H1 (cell line): ENCODE measurements around the gene DCHS1. TPM values are rescaled to one million over a fixed set of nuclear protein-coding genes. Genes with fewer than 3 reads are reported as not detected.

Experiments used
- CTCF ChIA-PET: fragments of 300-600 bp; sonication (Branson Sonifier 250); formaldehyde crosslinking; loops from one replicate; lab custom pipeline; 2021; ENCODE audit not compliant: partially characterized antibody; lab: Charles Lee
- POLR2A ChIA-PET: fragments of 300-600 bp; sonication (Branson Sonifier 250); formaldehyde crosslinking; loops from one replicate; lab custom pipeline; 2021; ENCODE audit warnings: inconsistent platforms; ENCODE audit not compliant: partially characterized antibody; lab: Charles Lee
- DNase-seq, 2 experiments: peaks; one replicate each; pipeline versions ENCODE4 v3.0.0 to v3.0.0-alpha.2; 2010 to 2022; ENCODE audit warnings: low spot score in 2 of 2, low read depth in 1 of 2, mixed read lengths in 1 of 2
- FAIRE-seq: peaks from 2 replicates; lab custom pipeline; 2011; peaks lifted over from hg19 to GRCh38; lab: Jason Lieb, UNC
- H2AFZ ChIP-seq: 2 replicates; pipeline ENCODE4 v1.8.1; 2012; ENCODE audit warnings: low read length, inconsistent platforms
- H2AK5ac ChIP-seq: 2 replicates; pipeline ENCODE4 v1.6.1; 2013; ENCODE audit warnings: low read depth, low read length
- H2BK120ac ChIP-seq: replicated peaks from 2 replicates; pipeline ENCODE3; 2013; ENCODE audit warnings: low read depth, low read length, inconsistent platforms
- H2BK12ac ChIP-seq: 2 replicates; pipeline ENCODE4 v1.6.1; 2013; ENCODE audit warnings: low read depth, low read length
- H2BK15ac ChIP-seq: 2 replicates; pipeline ENCODE4 v1.6.1; 2013; ENCODE audit warnings: low read length
- H2BK20ac ChIP-seq: 2 replicates; pipeline ENCODE4 v1.6.1; 2013; ENCODE audit warnings: low read length
- H2BK5ac ChIP-seq: 2 replicates; pipeline ENCODE4 v1.6.1; 2013; ENCODE audit warnings: low read depth, low read length
- H3K14ac ChIP-seq: 2 replicates; pipeline ENCODE4 v1.6.1; 2013; ENCODE audit warnings: inconsistent platforms; ENCODE audit not compliant: insufficient read length
- H3K18ac ChIP-seq: 2 replicates; pipeline ENCODE4 v1.6.1; 2013; ENCODE audit warnings: low read length; ENCODE audit errors: extremely low read depth
- H3K23ac ChIP-seq: 2 replicates; pipeline ENCODE4 v1.6.1; 2013; ENCODE audit warnings: inconsistent platforms; ENCODE audit not compliant: insufficient read length
- H3K23me2 ChIP-seq: 2 replicates; pipeline ENCODE4 v1.6.1; 2013; ENCODE audit warnings: low read depth, low read length
- H3K27ac ChIP-seq: 2 replicates; pipeline ENCODE4 v1.6.1; 2011; ENCODE audit warnings: low read depth, low read length, inconsistent platforms
- H3K27me3 ChIP-seq, 4 experiments: replicated peaks in 1 of 4; 1 replicate in 1 of 4; 2 replicates in 3 of 4; pipeline versions ENCODE4 v1.6.1 to v1.8.1; 2011 to 2013; ENCODE audit warnings: low read length in 3 of 4, mild to moderate bottlenecking in 3 of 4, inconsistent platforms in 2 of 4, mixed read lengths in 2 of 4, moderate library complexity in 1 of 4; ENCODE audit not compliant: control insufficient read depth in 3 of 4, insufficient read depth in 3 of 4; ENCODE audit errors: extremely low read depth in 1 of 4
- H3K36me3 ChIP-seq, 4 experiments: 2 replicates each; pipeline versions ENCODE4 v1.6.1 to v1.8.1; 2011 to 2013; ENCODE audit warnings: mild to moderate bottlenecking in 4 of 4, low read length in 3 of 4, moderate library complexity in 2 of 4, control low read depth in 1 of 4, inconsistent platforms in 1 of 4; ENCODE audit not compliant: insufficient read depth in 4 of 4, control insufficient read depth in 2 of 4
- H3K4ac ChIP-seq: replicated peaks from 2 replicates; pipeline ENCODE3; 2013; ENCODE audit warnings: low read length, low read depth, mixed read lengths, inconsistent platforms; ENCODE audit not compliant: insufficient read length
- H3K4me1 ChIP-seq, 4 experiments: replicated peaks in 1 of 4; 1 replicate in 1 of 4; 2 replicates in 3 of 4; pipeline versions ENCODE4 v1.6.1 to v1.8.1; 2011 to 2013; ENCODE audit warnings: low read length in 3 of 4, inconsistent platforms in 2 of 4, mixed read lengths in 1 of 4; ENCODE audit not compliant: insufficient read depth in 4 of 4, control insufficient read depth in 3 of 4
- H3K4me2 ChIP-seq, 2 experiments: 2 replicates each; pipeline versions ENCODE4 v1.6.1 to v1.8.1; 2011 to 2013; ENCODE audit warnings: low read depth in 2 of 2, low read length in 2 of 2, control low read depth in 1 of 2, inconsistent platforms in 1 of 2, mild to moderate bottlenecking in 1 of 2; ENCODE audit not compliant: insufficient read depth in 1 of 2
- H3K4me3 ChIP-seq, 4 experiments: fragments of 200-600, 300-600 bp in 1 of 4; sonication (generic), shearing (Covaris generic), sonication (Bioruptor Twin) in 1 of 4; 2 replicates each; pipeline versions ENCODE4 v1.5.1 to v1.8.1; 2011 to 2016; ENCODE audit warnings: low read length in 4 of 4, low read depth in 3 of 4, control low read depth in 2 of 4, inconsistent platforms in 2 of 4, mild to moderate bottlenecking in 2 of 4, mixed read lengths in 1 of 4, moderate library complexity in 1 of 4; ENCODE audit not compliant: insufficient read depth in 2 of 4; ENCODE audit errors: extremely low read depth in 1 of 4
- H3K56ac ChIP-seq: replicated peaks from 2 replicates; pipeline ENCODE3; 2013; ENCODE audit warnings: low read depth, mild to moderate bottlenecking, mixed read lengths, low read length, inconsistent platforms; ENCODE audit not compliant: insufficient read length
- H3K79me1 ChIP-seq: 2 replicates; pipeline ENCODE4 v1.6.1; 2013; ENCODE audit warnings: low read depth, low read length, control low read depth
- H3K79me2 ChIP-seq, 2 experiments: 2 replicates each; pipeline versions ENCODE4 v1.6.1 to v1.8.1; 2012 to 2013; ENCODE audit warnings: low read length in 2 of 2, mild to moderate bottlenecking in 2 of 2, inconsistent platforms in 1 of 2; ENCODE audit not compliant: insufficient read depth in 2 of 2, control insufficient read depth in 1 of 2
- H3K9ac ChIP-seq, 4 experiments: replicated peaks in 1 of 4; 1 replicate in 1 of 4; 2 replicates in 3 of 4; pipeline versions ENCODE4 v1.6.1 to v1.8.1; 2011 to 2013; ENCODE audit warnings: low read depth in 3 of 4, low read length in 3 of 4, control low read depth in 2 of 4, mild to moderate bottlenecking in 2 of 4, moderate library complexity in 2 of 4, inconsistent platforms in 1 of 4; ENCODE audit errors: extremely low read depth in 1 of 4
- H3K9me3 ChIP-seq, 2 experiments: 2 replicates each; pipeline versions ENCODE4 v1.6.1 to v1.8.1; 2012 to 2013; ENCODE audit warnings: mild to moderate bottlenecking in 2 of 2, moderate library complexity in 2 of 2, control low read depth in 1 of 2, inconsistent platforms in 1 of 2, low read depth in 1 of 2, low read length in 1 of 2, mixed read lengths in 1 of 2; ENCODE audit not compliant: insufficient read depth in 2 of 2
- H4K20me1 ChIP-seq, 2 experiments: replicated peaks in 1 of 2; 2 replicates each; pipeline versions ENCODE3 to v1.8.1; 2011 to 2013; ENCODE audit warnings: inconsistent platforms in 2 of 2, low read length in 2 of 2, mild to moderate bottlenecking in 1 of 2; ENCODE audit not compliant: insufficient read depth in 2 of 2, control insufficient read depth in 1 of 2
- H4K5ac ChIP-seq: 2 replicates; pipeline ENCODE4 v1.6.1; 2013; ENCODE audit warnings: low read length, low read depth, mixed read lengths, inconsistent platforms; ENCODE audit not compliant: insufficient read length
- H4K8ac ChIP-seq: 2 replicates; pipeline ENCODE4 v1.8.0; 2013; ENCODE audit warnings: mild to moderate bottlenecking, moderate library complexity, low read length, inconsistent platforms; ENCODE audit not compliant: insufficient read depth; ENCODE audit errors: extremely low read depth
- H4K91ac ChIP-seq: replicated peaks from 2 replicates; pipeline ENCODE3; 2013; ENCODE audit warnings: low read length, mixed read lengths, inconsistent platforms; ENCODE audit not compliant: insufficient read length
- BCL11A ChIP-seq, 2 experiments: IDR thresholded peaks; one replicate each; pipeline ENCODE4 v1.6.1; 2011; ENCODE audit warnings: low read depth in 2 of 2, low read length in 2 of 2, mild to moderate bottlenecking in 2 of 2
- CBX5 ChIP-seq: fragments of 300-800, 300-1000 bp; sonication (generic); IDR thresholded peaks from 2 replicates; pipeline ENCODE4 v1.7.1; 2016; ENCODE audit warnings: antibody characterized with exemption, low read length, low read depth
- FOSL1 ChIP-seq: IDR thresholded peaks from 2 replicates; pipeline ENCODE4 v1.6.1; 2011; ENCODE audit warnings: mild to moderate bottlenecking, low read depth, low read length, moderate library complexity; ENCODE audit not compliant: insufficient read depth
- GABPA ChIP-seq: IDR thresholded peaks from 2 replicates; pipeline ENCODE4 v1.6.1; 2011; ENCODE audit warnings: mild to moderate bottlenecking, low read length, moderate library complexity, borderline replicate concordance; ENCODE audit not compliant: insufficient read depth
- MAFK ChIP-seq: IDR thresholded peaks from 2 replicates; pipeline ENCODE4 v1.6.1; 2012; ENCODE audit warnings: low read depth, mild to moderate bottlenecking, improper control_type of control experiment, low read length
- POLR2A ChIP-seq, 2 experiments: IDR thresholded peaks; 1 replicate in 1 of 2; 2 replicates in 1 of 2; pipeline ENCODE4 v1.6.1; 2011; ENCODE audit warnings: low read depth in 2 of 2, low read length in 2 of 2, mild to moderate bottlenecking in 2 of 2; ENCODE audit errors: control extremely low read depth in 1 of 2
- POU5F1 ChIP-seq: IDR thresholded peaks from 2 replicates; pipeline ENCODE4 v1.6.1; 2011; ENCODE audit warnings: low read depth, mild to moderate bottlenecking, low read length, moderate library complexity
- RFX5 ChIP-seq: IDR thresholded peaks from 2 replicates; pipeline ENCODE4 v1.6.1; 2011; ENCODE audit warnings: low read depth, low read length, improper control_type of control experiment, borderline replicate concordance
- TEAD4 ChIP-seq: IDR thresholded peaks from 2 replicates; pipeline ENCODE4 v1.6.1; 2012; ENCODE audit warnings: low read depth, low read length, inconsistent platforms, mixed read lengths
- USF2 ChIP-seq: IDR thresholded peaks from 2 replicates; pipeline ENCODE4 v1.6.1; 2011; ENCODE audit warnings: low read length, improper control_type of control experiment
- ZNF274 ChIP-seq: IDR thresholded peaks from 2 replicates; pipeline ENCODE4 v1.7.0; 2012; ENCODE audit warnings: low read length, borderline replicate concordance; ENCODE audit errors: extremely low read depth
- WGBS, 2 experiments: shearing (Covaris generic) in 1 of 2; methylation state at CpG; one replicate each; pipeline versions ENCODE4 v1.1.6 to v1.1.7; 2013 to 2015; ENCODE audit warnings: low lambda C conversion rate in 2 of 2, mixed read lengths in 2 of 2, inconsistent platforms in 1 of 2, low coverage in 1 of 2, missing lambda C conversion rate in 1 of 2; ENCODE audit not compliant: insufficient replicate concordance in 2 of 2, insufficient coverage in 1 of 2, insufficient read length in 1 of 2; ENCODE audit errors: extremely low coverage in 1 of 2, missing lambda C conversion rate in 1 of 2; 5-methylcytosine and 5-hydroxymethylcytosine counted together
- polyA plus RNA-seq, 7 experiments: library from polyadenylated mRNA; depleted of rRNA in 3 of 7; stranded (reverse) in 5 of 7; unstranded in 2 of 7; fragments of >200 nt in 5 of 7; fragments of 200-250 nt in 2 of 7; gene quantifications; 1 replicate in 5 of 7; 2 replicates in 1 of 7; 4 replicates in 1 of 7; pipeline versions ENCODE4 v1.2.1 to v1.2.3, GENCODE V29; 2011 to 2013; ENCODE audit warnings: missing spikeins in 2 of 7, mixed read lengths in 2 of 7
- total RNA-seq: library from RNA; stranded (reverse); fragmentation: NEBNext Ultra II Directional; extraction: Animal tissue kit (Norgen Biotek cat#: 25700); gene quantifications from 2 replicates; pipeline ENCODE4 v1.2.1, GENCODE V29; 2021

The DCHS1 gene
- total and polyA plus RNA-seq, 2 of the 8 experiments (the other 6 are each of a cell fraction or from before 2014, with no cell fraction given) = 8.2 to 10.5 TPM

GRCh38 chr11:6650980-6651379 is 4.6 kb downstream of the DCHS1 start:
- no peaks in the 10 kb centered on the region for H3K9me3 ChIP-seq
- H4K5ac ChIP-seq = no peak overlapping the region
- peaks cover 3 to 14% (median 5%) of the 10 kb centered on the region in 4 experiments; a peak in 6 of 7 replicates for H3K4me1 ChIP-seq
- no peak overlapping the region for H2BK15ac ChIP-seq
- H2BK20ac ChIP-seq = no peak overlapping the region
- no peak overlapping the region for H3K56ac ChIP-seq
- no peak overlapping the region for H2BK120ac ChIP-seq
- no peak for TF ChIP-seq FOSL1
- no peak for TF ChIP-seq TEAD4
- TF ChIP-seq USF2 = no peak
- TF ChIP-seq ZNF274 = no peak
- TF ChIP-seq RFX5 = no peak
- TF ChIP-seq POU5F1 = no peak
- TF ChIP-seq GABPA = no peak
- no peak for TF ChIP-seq CBX5
- TF ChIP-seq BCL11A (IDR thresholded peaks at IDR 0.05; ENCODE audit: low read depth in 2 of 2, low read length in 2 of 2) = no peak
- no peak for TF ChIP-seq MAFK
- no peak for TF ChIP-seq POLR2A (IDR thresholded peaks at IDR 0.05; ENCODE audit: control extremely low read depth in 1 of 2, low read depth in 2 of 2, low read length in 2 of 2)
- DNase-seq (no peak), FAIRE-seq (no peak)
- H4K91ac ChIP-seq = no peak overlapping the region
- H3K36me3 ChIP-seq = no peaks in the 10 kb centered on the region
- H3K4ac ChIP-seq = no peak overlapping the region
- no peaks in the 10 kb centered on the region for H3K79me2 ChIP-seq
- H3K23me2 ChIP-seq = peaks cover 4% of the 10 kb centered on the region
- H3K23ac ChIP-seq = no peak overlapping the region
- H2BK12ac ChIP-seq = no peak overlapping the region
- no peak overlapping the region for H3K14ac ChIP-seq
- WGBS, 2 experiments = 89% methylated on average over 6 of the region's 6 CpGs; no CpG with 5 or more reads in 1 of the 2 experiments
- H4K8ac ChIP-seq = no peak overlapping the region
- ChIA-PET POLR2A (interaction anchor here (1.2 kb wide), 1 partner anchor 8 kb away, joined by 3 read pairs; no protein-coding TSS in a partner anchor), CTCF (interaction anchor here (1.2 to 2.6 kb wide), 4 partner anchors 12 to 20 kb away, joined by 3 to 10 read pairs (median 7); no protein-coding TSS in a partner anchor)
- H3K9ac ChIP-seq = no peak overlapping the region
- no peak overlapping the region for H2BK5ac ChIP-seq
- no peak overlapping the region for H2AFZ ChIP-seq
- peaks cover 0 to 19% (median 16%) of the 10 kb centered on the region in 4 experiments; a peak in 6 of 7 replicates for H3K27me3 ChIP-seq
- peaks cover 0 to 3% of the 10 kb centered on the region in 2 experiments for H4K20me1 ChIP-seq
- no peak overlapping the region for H3K27ac ChIP-seq
- no peak overlapping the region for H3K4me3 ChIP-seq
- H3K79me1 ChIP-seq = no peaks in the 10 kb centered on the region
- no peak overlapping the region for H2AK5ac ChIP-seq
- no peak overlapping the region for H3K18ac ChIP-seq
- no peak overlapping the region for H3K4me2 ChIP-seq
